Measurements from ENCODE around the gene GNGT1. TPM values are rescaled to one million over a fixed set of nuclear protein-coding genes. Genes with fewer than 3 reads are reported as not detected.

GNGT1 gene
- total RNA-seq, 4 donors from 2014 or later: not detected

DNA sequence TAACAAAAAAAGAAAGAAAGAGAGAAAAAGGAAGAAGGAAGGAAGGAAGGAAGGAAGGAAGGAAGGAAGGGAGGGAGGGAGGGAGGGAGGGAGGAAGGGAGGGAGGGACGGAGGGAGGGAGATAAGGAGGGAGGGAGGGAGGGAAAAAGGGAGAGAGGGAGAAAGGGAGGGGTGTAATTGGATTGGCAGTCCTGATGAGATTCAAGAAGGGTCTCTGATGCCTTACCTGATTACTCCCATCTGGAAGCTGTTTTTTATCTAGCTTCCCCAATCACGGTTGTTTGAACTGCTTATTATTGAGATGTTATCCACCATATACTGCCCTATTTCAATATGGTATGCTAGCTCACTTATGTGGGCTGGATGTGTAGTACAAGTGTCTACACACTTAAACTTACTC lies 42.5 kb downstream of the GNGT1 start:
- no peaks in the 10 kb centered on the region for H3K9me3 ChIP-seq
- H3K4me1 ChIP-seq: no peaks in the 10 kb centered on the region
- in situ Hi-C loops (cut with MboI; ENCODE audit: low sequenced_read_pairs in 4 of 4) (no loop called here), intact Hi-C loops (cut with DNase I; ENCODE audit: low total_unique reads) (no loop called here)
- DNase-seq: no peak
- no peak overlapping the region for H3K27ac ChIP-seq
- H3K36me3 ChIP-seq: no peaks in the 10 kb centered on the region
- no peak for TF ChIP-seq POLR2A (IDR thresholded peaks at IDR 0.05)
- TF ChIP-seq, protein P1, sequence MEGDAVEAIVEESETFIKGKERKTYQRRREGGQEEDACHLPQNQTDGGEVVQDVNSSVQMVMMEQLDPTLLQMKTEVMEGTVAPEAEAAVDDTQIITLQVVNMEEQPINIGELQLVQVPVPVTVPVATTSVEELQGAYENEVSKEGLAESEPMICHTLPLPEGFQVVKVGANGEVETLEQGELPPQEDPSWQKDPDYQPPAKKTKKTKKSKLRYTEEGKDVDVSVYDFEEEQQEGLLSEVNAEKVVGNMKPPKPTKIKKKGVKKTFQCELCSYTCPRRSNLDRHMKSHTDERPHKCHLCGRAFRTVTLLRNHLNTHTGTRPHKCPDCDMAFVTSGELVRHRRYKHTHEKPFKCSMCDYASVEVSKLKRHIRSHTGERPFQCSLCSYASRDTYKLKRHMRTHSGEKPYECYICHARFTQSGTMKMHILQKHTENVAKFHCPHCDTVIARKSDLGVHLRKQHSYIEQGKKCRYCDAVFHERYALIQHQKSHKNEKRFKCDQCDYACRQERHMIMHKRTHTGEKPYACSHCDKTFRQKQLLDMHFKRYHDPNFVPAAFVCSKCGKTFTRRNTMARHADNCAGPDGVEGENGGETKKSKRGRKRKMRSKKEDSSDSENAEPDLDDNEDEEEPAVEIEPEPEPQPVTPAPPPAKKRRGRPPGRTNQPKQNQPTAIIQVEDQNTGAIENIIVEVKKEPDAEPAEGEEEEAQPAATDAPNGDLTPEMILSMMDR (IDR thresholded peaks at IDR 0.05 in 4 of 5, conservative IDR thresholded peaks at IDR 0.05 in 1 of 5): no peak
- H3K4me3 ChIP-seq: no peak overlapping the region
- H3K27me3 ChIP-seq: no peaks in the 10 kb centered on the region
- no peak for ATAC-seq

DNA sequence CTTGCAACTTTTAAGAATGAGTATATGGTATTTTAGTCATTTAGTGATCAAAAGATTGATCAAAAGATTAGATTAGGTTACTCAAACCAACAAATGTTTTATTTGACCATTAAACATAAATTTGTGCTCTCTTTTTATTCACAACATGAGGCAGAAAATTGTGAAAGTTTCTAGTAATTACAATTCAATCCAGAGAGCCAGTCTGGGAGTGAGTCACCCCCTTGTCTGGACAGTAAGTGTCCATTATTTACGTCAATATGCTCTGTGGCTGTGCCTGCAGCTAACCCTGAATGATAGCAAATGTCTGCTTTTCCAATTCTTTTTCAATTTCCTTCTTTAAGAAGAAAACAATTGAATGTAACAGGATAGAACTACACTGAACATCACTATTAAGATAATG lies 43.1 kb downstream of the GNGT1 start:
- H3K4me3 ChIP-seq: no peak overlapping the region
- DNase-seq: no peak
- peak overlapping the region in 1 of 4 donors; percentile 5 for H3K27ac ChIP-seq
- in situ Hi-C loops (cut with MboI; ENCODE audit: low sequenced_read_pairs in 4 of 4): no loop called here
- no peak for TF ChIP-seq POLR2A (IDR thresholded peaks at IDR 0.05)
- TF ChIP-seq, protein P1 (IDR thresholded peaks at IDR 0.05 in 4 of 5, conservative IDR thresholded peaks at IDR 0.05 in 1 of 5): no peak
- no peaks in the 10 kb centered on the region for H3K27me3 ChIP-seq
- H3K4me1 ChIP-seq: no peaks in the 10 kb centered on the region
- intact Hi-C loops (cut with DNase I; ENCODE audit: low total_unique reads): no loop called here
- ATAC-seq: no peak
- H3K36me3 ChIP-seq: no peaks in the 10 kb centered on the region
- H3K9me3 ChIP-seq: no peaks in the 10 kb centered on the region

DNA sequence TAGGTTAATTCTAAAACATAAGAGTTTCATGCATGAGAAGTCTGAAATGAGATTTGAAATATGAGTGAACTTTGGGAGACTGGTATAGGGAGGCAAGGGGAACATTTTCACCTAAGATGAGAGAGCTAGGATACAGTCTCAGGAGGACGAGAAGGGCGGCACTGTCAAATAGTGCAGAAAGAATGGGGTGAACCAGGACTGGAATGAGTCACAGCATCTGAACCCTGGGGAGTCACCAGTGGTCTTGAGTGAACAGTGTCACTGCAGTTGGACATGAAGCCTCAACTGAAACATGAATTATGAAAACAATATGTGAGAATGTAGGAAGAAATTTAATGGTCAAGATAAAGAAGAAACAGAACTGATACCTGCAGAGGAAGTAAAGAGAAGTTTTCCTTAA lies 48.9 kb downstream of the GNGT1 start:
- DNase-seq: no peak
- Histone ChIP-seq H3K36me3 (no peaks in the 10 kb centered on the region), H3K27ac (no peak overlapping the region), H3K4me3 (no peak overlapping the region), H3K9me3 (no peaks in the 10 kb centered on the region), H3K27me3 (no peaks in the 10 kb centered on the region), H3K4me1 (no peaks in the 10 kb centered on the region)
- no peak for TF ChIP-seq POLR2A (IDR thresholded peaks at IDR 0.05)
- TF ChIP-seq, protein P1 (IDR thresholded peaks at IDR 0.05 in 4 of 5, conservative IDR thresholded peaks at IDR 0.05 in 1 of 5): no peak
- ATAC-seq: no peak
- intact Hi-C loops (cut with DNase I; ENCODE audit: low total_unique reads) (no loop called here), in situ Hi-C loops (cut with MboI; ENCODE audit: low sequenced_read_pairs in 4 of 4) (no loop called here)

DNA sequence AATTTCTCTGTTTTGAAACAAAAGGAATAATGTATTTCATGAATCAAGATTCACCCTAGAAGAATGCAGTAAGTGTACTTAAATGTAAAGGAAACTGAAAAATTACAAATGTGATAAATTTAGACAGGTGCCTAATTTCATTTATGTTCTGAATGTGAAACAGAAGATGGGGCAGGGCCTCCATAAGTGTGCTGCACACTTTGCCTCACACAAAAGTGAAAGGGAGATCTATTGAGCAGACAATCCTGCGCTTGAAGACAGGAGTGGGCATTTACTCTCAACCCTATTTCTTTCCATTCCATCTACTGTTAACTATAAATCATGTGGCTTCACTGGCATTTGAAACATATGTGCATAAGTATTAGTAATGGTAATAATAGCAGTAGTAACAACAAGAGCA lies 51.4 kb downstream of the GNGT1 start:
- intact Hi-C loops (cut with DNase I; ENCODE audit: low total_unique reads): no loop called here

DNA sequence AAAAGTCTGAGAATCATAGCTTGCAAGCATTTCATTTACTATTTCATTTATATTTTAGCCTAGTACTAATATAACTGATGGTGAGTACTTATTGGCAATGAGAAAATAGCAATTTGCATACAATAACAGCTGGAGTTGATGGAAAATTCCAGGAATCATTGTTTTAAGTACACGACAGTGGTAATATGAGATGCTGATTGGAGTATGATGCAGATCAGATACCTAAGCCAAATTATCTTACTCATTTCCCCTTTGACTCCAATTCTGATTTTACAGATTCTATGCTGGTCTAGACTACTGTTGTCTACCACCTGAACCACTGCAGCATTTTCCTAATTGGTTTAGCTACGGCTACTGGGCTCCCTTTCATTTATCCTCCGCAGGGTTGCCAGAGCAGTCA lies 51.8 kb downstream of the GNGT1 start:
- Histone ChIP-seq H3K36me3 (no peaks in the 10 kb centered on the region), H3K9me3 (no peaks in the 10 kb centered on the region), H3K4me1 (no peaks in the 10 kb centered on the region), H3K27ac (no peak overlapping the region), H3K4me3 (no peak overlapping the region), H3K27me3 (no peaks in the 10 kb centered on the region)
- intact Hi-C loops (cut with DNase I; ENCODE audit: low total_unique reads) (no loop called here), in situ Hi-C loops (cut with MboI; ENCODE audit: low sequenced_read_pairs in 4 of 4) (no loop called here)
- TF ChIP-seq, protein P1 (IDR thresholded peaks at IDR 0.05 in 4 of 5, conservative IDR thresholded peaks at IDR 0.05 in 1 of 5): no peak
- no peak for TF ChIP-seq POLR2A (IDR thresholded peaks at IDR 0.05)
- no peak for ATAC-seq
- no peak for DNase-seq

More for the DNA sequence above, 51.4 kb downstream of the GNGT1 start:
- no peak for DNase-seq
- TF ChIP-seq POLR2A (IDR thresholded peaks at IDR 0.05): no peak
- TF ChIP-seq, protein P1 (IDR thresholded peaks at IDR 0.05 in 4 of 5, conservative IDR thresholded peaks at IDR 0.05 in 1 of 5): no peak
- Histone ChIP-seq H3K9me3 (no peaks in the 10 kb centered on the region), H3K36me3 (no peaks in the 10 kb centered on the region), H3K27me3 (no peaks in the 10 kb centered on the region), H3K4me1 (no peaks in the 10 kb centered on the region), H3K27ac (no peak overlapping the region), H3K4me3 (no peak overlapping the region)
- in situ Hi-C loops (cut with MboI; ENCODE audit: low sequenced_read_pairs in 4 of 4): no loop called here
- no peak for ATAC-seq

Data from gastrocnemius medialis (tissue), 4 donors.